Raji (cell line): ENCODE data around the gene STK33.

ENCODE experiments used
- POLR2A ChIP-seq: IDR thresholded peaks from 2 replicates; pipeline ENCODE4 v1.6.1; 2011; ENCODE audit warnings: low read depth, low read length, control low read depth; ENCODE audit not compliant: insufficient read depth

STK33 gene

GRCh38 chr11:8361664-8362210, 232.3 kb downstream of the STK33 start:
- no peak for TF ChIP-seq POLR2A

- TF ChIP-seq POLR2A, result no peak
These were observed 232.8 kb downstream of the STK33 start for GRCh38 chr11:8361206-8361605.

GRCh38 chr11:8360086-8360828, 233.8 kb downstream of the STK33 start:
- no peak for TF ChIP-seq POLR2A

GRCh38 chr11:8359521-8359920, 234.5 kb downstream of the STK33 start:
- no peak for TF ChIP-seq POLR2A

- no peak for TF ChIP-seq POLR2A
These were observed 236.0 kb downstream of the STK33 start for GRCh38 chr11:8357891-8358566.

- no peak for TF ChIP-seq POLR2A
These were observed 236.5 kb downstream of the STK33 start for GRCh38 chr11:8357505-8357888.

GRCh38 chr11:8356721-8357504, 237.1 kb downstream of the STK33 start:
- no peak for TF ChIP-seq POLR2A

- no peak for TF ChIP-seq POLR2A
These were observed 237.8 kb downstream of the STK33 start for GRCh38 chr11:8356216-8356615.

- TF ChIP-seq POLR2A, result no peak
These were observed 238.6 kb downstream of the STK33 start for GRCh38 chr11:8355416-8355742.

- no peak for TF ChIP-seq POLR2A
These were observed 239.2 kb downstream of the STK33 start for GRCh38 chr11:8354622-8355415.

- no peak for TF ChIP-seq POLR2A
These were observed 241.0 kb downstream of the STK33 start for GRCh38 chr11:8352876-8353505.

- no peak for TF ChIP-seq POLR2A
These were observed 241.7 kb downstream of the STK33 start for GRCh38 chr11:8352103-8352875.

GRCh38 chr11:8351223-8351622, 242.8 kb downstream of the STK33 start:
- TF ChIP-seq POLR2A, result no peak

GRCh38 chr11:8347978-8348377, 246.1 kb downstream of the STK33 start:
- no peak for TF ChIP-seq POLR2A
